GM18858 (cell line): ENCODE results near the gene ZBED1.
"Not testable (repeated sequence)": the region's sequence is repeated elsewhere in the genome, so short reads cannot be mapped to it uniquely, and the experiment has no call there.

Experiments
- ATAC-seq: cut with Tn5 transposase; IDR thresholded peaks from one replicate; pipeline ENCODE4 v1.9.1; 2021; ENCODE audit not compliant: unreplicated experiment

ZBED1 gene

DNA sequence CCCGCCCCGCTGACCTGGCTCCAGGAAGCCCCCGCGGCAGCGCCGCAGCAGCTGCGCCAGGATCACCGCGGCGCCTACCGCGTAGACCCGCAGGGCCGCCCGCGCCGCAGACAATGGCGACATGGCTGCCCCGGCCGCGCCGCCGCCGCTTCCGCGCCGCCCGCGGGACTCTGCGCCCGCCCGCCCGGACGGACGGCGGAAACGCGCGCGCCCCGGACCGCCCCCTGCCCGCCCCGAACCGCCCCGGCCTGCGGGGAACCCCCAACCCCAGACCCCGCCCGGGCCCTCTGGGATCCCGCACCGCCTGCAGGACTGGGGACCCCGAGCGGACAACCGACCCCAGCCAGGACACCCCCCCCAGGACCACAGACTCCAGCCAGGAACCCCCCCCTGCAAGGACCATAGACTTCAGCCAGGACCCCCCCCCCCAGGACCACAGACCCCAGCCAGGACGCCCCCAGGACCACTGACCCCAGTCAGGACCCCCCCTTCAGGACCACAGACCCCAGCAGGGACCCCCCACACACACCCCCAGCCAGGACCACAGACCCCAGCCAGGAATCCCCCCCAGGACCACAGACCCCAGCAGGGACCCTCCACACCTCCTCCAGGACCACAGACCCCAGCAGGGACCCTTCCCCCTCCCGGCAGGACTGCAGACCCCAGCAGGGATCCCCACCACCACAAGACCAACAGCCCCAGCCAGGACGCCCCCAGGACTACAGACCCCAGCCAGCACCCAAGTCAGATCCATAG lies at the start of gene ZBED1, which contains the start of gene DHRSX:
Gene ZBED1, minus strand, starts transcription at position 174 of the 756 bp plus-strand sequence. CDS start 10,257 bp downstream, outside the sequence.
Gene DHRSX, minus strand, starts transcription at position 174 of the 756 bp plus-strand sequence. Its CDS starts 51 bp downstream, at position 123.
- ATAC-seq, result no peak

DNA sequence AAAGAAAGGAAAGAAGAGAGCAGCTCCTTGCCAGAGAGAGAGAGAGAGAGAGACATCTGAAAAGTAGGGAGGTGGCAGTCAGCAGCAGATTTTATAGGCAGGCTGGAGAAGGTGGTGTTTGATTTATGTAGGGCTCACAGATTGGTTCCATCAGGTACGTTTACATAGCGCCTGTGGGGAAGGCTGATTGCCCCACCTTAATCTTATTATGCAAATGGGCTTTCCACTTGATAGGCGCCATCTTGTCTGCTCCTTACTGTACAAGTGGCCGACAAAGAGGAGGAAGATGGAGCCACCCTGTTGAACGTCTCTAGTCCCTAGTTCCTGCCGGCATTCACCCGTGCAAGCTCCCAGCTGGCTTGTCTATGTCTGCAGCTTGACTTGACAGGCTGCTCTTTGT lies 49.1 kb upstream of the ZBED1 start:
- no peak for ATAC-seq

DNA sequence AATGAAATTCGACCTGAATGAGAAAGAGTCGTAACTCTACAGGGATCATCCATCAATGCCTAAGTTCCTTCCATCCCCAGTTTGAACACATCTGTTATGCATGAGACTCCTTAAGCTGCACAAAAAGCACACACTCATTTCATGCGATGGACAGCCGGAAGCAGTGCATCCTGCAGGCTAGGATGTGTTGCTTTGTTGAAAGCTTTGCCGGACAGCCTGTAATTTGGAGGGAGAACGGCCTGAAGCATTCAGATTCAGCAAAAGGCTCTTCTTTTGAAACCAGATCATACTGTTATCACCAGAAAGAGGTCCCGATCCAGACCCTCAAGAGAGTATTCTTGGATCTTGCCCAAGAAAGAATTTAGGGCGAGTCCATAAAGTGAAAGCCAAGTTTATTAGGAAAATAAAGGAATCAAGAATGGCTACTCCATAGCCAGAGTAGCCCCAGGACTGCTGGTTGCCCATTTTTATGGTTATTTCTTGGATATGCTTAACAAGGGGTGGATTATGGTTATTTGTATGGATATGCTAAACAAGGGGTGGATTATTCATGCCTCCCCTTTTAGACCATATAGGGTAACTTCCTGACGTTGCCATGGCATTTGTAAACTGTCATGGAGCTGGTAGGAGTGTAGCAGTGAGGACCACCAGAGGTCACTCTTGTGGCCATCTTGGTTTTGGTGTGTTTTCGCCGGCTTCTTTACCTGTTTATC lies 48.1 kb upstream of the ZBED1 start:
- ATAC-seq, result no peak

DNA sequence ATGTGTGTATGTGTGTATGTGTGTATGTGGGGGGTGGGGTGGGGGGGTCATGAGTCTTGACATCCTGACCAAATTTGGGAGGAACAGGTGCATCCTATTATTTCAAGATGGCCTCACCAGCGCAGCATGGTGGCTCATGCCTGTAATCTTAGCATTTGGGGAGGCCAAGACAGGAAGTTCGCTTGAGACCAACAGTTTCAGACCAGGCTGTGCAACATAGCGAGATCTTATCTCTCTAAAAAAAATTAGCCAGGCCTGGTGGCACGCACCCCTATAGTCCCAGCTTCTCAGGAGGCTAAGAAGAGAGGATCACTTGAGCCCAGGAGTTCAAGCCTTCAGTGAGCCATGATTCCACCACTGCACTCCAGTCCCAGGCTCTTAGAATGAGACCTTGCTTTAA lies 47.0 kb upstream of the ZBED1 start:
- ATAC-seq, result no peak

DNA sequence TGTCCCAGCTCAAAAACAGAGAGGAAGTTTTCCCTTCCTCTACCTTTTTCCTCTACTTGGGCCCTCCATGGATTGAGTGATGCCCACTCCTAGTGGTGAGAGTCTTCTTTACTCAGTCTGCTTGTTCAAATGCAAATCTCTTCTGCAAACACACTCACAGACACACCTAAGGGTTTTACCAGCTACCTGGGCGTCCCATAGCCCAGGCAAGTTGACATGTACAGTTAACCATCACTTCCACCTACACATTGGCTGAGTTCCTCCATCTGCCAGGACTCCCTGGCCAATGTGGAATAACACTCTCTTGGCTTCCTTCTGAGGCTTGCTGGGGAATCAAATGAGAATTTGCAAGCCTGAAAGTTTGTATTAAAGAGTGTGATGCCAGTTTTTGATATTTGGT lies 45.7 kb upstream of the ZBED1 start:
- no peak for ATAC-seq

DNA sequence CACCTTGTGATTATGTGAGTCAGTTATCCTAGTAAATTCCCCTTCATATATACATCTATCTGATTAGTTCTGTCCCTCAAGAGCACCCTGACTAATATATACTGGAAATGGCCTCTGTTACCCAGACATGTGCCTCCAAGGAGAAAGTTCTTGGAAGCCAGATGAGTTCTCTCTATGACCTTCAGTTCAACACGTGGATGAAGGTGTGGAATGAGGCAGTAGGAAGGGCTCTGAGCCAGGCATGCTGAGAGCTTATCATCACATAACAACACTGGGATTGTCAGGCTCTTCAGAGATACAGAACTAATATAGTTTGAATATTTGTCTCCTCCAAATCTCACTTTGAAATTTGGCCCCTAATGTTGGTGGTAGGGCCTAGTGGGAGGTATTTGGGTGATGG lies 44.4 kb upstream of the ZBED1 start:
- no peak for ATAC-seq

DNA sequence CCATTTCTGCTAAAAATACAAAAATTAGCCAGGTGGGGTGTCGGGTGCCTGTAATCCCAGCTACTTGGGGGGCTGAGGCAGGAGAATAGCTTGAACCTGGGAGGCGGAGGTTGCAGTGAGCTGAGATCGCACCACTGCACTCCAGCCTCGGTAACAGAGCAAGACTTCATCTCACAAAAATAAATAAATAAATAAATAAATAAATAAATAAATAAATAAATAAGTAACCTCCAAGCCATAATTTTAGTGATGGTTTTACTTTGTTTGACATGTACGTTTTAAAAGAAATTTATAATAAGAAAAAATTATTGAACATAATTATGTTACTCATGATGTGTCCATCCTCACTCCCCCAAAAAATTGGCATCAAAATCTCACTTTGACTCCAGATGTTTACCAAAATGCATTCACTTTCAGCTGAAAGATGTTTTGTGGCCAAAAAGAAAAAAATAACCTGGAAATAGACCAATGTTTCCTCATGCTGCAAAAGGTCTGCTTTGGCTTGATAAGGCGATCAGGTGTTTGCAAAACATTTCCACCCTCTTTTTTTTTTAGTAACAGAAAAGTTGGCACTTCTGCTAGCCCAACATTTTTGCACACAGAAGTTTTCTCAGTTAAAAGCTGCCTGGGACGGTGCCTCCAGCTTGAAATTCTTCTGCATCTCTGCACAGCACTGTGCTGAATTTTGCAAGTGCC lies 42.2 kb upstream of the ZBED1 start:
- ATAC-seq, result no peak

DNA sequence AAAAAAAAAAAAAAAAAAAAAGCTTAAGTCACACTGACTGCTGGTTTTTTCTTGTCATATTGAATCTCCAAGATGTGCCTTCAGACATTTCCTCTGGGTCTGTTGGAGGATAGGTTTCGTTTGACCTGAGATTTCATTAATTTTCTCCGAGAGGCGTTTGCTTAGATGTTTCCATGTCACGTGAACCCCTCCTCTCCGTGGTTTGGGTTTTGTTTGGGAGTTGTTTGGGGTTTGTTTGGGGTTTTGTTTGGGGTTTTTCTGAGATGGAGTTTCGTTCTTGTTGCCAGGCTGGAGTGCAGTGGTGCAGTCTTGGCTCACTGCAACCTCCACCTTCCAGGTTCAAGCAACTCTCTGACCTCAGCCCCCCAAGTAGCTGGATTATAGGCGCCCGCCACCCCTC lies 40.8 kb upstream of the ZBED1 start:
- ATAC-seq, result no peak

DNA sequence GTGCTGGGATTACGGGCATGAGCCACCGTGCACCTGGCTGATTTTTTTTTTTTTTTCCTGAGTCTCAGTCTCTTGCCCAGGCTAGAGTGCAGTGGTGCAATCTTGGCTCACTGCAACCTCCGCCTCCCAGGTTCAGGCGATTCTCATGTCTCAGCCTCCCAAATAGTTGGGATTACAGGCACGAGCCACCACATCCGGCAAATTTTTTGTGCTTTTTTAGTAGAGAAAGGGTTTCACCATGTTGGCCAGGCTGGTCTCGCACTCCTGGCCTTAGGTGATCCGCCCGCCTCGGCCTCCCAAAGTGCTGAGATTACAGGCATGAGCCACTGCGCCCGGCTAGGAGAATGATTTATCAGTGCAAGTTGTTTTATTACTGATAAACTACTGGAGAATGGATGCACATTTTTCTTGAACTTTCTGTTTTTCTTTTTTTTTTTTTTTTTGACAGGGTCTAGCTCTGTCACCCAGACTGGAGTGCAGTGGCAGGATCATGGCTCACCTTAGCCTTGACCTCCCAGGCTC lies 39.7 kb upstream of the ZBED1 start:
- no peak for ATAC-seq

DNA sequence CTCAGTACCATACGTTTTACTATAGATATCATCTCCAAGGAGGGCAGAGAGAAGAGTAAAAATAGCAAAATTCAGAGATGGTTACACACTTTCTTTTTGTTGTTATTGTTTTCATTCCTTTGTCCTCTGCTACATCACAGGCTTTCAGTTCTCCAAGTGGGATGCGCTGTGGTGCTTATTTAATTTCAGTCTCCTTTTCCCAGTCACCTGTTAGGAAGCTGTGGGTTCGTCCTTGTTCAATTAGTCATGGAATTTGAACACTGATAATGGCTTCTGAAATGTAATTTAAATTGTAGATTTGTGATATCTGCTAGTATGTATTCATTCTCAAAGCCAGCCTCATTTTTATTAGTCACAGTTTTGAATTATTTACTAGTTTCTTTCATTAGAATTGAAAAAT lies 38.8 kb upstream of the ZBED1 start:
- ATAC-seq, result no peak

DNA sequence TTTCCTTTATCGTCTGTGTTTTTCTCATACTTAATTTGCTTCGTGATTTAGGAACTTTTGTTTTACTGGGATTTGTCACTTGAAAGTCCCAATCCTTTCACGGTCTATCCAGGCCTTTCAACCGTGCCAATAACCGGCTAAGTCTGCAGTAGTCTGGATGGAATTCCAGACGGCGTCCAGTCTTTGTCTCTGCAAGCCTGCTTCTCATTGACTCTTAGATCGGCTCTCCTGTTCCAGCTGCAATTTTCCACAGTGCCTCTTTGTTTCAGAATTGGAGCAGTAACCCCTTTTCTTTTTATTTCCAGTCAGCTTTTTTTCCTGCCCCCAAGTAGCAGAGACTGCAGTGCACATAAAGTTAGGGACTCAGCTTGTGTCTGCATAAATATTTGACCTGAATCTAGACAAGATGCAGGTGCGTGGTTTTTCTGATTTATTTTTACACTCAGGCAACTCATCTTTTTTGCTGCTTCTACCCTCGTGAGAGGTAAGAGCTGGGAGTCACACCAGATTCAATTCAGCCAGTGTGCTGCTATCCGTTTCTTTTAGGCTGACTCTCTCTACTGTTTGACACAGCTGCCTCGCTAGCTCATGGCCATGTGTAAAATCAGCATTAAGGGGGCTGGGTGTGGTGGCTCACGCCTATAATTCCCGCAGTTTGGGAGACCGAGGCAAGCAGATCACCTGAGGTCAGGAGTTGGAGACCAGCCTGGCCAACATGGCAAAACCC lies 37.4 kb upstream of the ZBED1 start:
- ATAC-seq, result no peak

DNA sequence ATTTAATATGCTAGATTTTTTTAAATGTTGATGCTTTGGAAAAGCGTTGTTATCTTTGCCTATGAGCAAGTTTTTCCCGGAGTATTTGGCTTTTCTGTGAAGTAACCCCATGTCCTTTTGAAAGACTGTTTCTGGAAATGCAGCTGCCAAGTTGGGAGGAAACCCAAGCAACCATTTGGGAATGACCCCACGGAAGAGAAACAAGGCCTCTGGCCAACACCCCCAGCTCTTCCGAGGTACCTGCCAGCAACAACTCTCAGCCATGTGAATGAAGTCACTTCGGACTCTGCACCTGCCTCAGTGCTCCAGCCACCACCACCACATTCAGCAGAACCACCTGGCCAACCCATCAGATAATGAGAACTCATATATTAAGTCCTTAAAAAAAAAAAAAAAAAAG lies 36.2 kb upstream of the ZBED1 start:
- no peak for ATAC-seq

DNA sequence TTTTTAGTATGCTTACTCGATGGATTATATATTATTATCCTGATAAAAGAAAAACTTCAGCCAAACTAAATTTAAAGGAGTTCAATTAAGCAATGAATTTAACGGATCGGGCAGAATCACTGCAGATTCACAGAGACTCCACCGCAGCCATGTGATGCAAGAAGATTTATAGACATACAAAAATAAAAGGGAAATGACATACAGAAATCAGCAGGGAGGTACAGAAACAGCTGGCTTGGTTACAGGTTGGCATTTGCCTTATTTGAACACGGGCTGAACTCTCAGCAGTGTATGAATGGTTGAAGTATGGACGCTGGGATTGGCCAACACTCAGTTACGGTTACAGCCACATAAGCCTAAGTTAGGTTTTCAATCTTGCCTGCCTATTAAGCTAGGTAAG lies 35.4 kb upstream of the ZBED1 start:
- ATAC-seq, result no peak

DNA sequence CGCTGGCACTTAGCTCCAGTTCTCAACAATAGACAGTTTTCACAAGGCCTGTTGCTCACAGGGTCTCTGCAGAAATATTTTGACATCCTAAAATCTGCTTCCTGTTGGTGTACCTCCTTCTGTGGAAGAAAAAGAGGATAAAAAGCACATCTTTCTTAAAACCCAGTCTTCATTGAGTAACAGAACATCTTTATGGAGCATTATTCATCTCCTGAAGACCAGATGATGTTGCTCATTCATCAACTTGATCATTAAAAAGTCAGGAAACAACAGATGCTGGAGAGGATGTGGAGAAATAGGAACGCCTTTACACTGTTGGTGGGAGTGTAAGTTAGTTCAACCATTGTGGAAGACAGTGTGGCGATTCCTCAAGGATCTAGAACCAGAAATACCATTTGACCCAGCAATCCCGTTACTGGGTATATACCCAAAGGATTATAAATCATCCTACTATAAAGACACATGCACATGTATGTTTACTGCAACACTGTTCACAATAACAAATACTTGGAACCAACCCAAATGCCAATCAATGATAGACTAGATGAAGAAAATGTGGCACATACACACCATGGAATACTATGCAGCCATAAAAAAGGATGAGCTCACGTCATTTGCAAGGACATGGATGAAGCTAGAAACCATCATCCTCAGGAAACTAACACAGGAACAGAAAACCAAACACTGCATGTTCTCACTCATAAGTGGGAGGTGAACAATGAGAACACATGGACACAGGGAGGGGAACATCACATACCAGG lies 33.7 kb upstream of the ZBED1 start:
- not testable (repeated sequence) for ATAC-seq

DNA sequence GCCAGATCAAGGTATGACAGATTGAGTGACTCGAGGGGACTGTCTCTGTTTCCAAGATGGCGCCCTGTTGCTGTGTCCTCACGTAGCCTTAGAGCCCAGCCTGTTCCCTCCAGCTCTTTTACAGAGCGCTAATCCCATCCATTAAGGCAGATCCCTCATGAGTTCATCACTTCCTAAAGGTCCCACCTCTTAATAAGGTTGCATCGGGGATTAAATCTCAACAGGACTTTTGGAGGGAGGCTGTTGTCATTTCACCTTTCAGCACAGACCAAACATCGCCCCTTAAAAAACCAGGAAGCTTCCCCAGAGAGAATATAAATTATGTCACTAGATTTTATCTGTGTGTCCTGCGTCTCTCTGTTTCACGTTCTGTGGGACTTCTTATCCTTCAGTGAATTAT lies 32.6 kb upstream of the ZBED1 start:
- no peak for ATAC-seq

DNA sequence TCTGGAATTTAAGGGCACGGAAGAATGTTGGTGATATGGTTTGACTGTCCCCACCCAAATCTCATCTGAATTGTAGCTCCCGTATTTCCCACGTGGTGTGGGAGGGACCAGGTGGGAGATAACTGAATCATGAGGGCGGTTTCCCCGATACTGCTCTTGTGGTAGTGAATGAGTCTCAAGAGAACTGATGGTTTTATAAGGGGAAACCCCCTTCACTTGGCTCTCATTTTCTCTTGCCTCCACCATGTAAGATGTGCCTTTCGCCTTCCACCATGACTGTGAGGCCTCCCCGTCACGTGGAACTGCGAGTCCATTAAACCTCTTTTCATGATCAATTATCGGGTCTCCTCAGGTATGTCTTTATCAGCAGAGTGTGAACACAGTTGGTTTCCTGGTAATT lies 25.6 kb upstream of the ZBED1 start:
- no peak for ATAC-seq

DNA sequence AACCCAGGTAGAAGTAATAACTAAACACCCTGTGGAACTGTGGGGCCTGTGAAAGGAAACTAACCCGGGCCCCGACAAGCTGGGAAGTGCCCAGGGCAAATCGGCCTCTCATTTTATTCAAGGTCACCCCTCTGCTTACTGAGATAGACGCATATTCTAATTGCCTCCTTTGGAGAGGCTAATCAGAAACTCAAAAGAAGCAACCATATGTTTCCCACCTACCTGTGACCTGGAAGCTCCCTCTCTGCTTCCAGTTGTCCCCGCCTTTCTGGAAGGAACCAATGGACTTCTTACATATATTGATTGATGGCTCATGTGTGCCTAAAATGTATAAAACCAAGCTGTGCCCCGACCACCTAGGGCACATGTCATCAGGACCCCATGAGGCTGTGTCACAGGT lies 23.1 kb upstream of the ZBED1 start:
- no peak for ATAC-seq

DNA sequence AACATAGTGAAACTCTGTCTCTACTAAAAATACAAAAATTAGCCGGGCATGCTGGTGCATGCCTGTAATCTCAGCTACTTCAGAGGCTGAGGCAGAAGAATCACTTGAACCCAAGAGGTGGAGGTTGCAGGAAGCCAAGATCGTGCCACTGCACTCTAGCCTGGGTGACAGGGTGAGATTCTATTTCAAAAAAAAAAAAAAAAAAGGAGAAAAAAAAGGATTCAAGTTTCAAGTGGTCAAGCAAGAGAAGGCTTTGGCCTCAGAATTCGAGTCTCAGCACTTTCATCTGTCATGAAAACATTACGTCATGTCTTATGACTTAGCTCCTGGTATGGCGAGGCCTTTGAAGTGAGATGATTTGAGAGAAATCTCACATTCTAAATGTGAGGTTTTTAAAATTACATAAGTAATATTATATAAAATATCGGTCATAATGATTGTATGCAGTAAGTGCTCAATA lies 21.2 kb upstream of the ZBED1 start:
- peak; percentile 12 for ATAC-seq

DNA sequence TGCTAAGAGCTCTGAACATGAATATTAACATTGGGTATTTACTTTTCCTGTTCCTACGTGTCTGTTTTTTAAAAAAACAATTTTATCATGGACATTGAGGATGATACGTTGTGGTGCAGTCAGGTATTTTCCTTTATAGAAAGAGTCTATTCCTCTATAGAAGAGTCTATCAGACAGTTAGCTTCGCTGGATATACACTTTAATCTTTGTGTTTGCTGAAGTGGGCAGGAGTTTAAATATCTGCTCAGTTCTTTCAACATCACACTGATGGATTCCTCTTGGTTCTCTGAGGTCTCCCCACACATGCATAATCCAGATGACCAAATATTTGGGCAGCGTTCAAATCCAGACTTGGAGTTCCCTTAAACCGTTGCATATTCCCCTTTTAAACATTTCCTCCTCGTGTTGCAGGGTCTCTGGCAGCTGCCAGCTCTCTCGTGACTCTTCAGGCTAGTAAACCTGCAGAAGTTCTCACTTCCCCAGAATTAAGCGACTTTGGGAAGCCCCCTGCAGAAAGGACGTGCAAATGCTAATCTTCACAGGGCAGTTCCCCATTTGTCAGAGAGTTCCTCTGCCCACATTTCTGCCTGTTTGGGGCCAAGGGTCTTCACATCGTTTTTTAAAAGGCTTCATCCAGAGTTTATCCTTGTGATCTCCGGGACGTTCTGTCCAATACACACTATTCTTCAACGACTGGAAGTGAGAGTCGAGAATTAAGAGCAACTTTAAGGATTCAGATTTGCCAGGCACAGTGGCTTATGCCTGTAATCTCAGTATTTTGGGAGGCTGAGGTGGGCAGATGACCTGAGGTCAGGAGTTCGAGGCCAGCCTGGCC lies 20.5 kb upstream of the ZBED1 start:
- ATAC-seq, result peak; percentile 63
